CD4-positive, alpha-beta T cell treated with Interleukin-6 at 100 ng/mL for 8 hours (primary cell): ENCODE data around the gene TMPRSS3.

Source experiments
- DNase-seq: peaks from one replicate; pipeline ENCODE4 v3.0.0-alpha.2; 2020; ENCODE audit warnings: mixed read lengths, low spot score

Gene TMPRSS3

DNA sequence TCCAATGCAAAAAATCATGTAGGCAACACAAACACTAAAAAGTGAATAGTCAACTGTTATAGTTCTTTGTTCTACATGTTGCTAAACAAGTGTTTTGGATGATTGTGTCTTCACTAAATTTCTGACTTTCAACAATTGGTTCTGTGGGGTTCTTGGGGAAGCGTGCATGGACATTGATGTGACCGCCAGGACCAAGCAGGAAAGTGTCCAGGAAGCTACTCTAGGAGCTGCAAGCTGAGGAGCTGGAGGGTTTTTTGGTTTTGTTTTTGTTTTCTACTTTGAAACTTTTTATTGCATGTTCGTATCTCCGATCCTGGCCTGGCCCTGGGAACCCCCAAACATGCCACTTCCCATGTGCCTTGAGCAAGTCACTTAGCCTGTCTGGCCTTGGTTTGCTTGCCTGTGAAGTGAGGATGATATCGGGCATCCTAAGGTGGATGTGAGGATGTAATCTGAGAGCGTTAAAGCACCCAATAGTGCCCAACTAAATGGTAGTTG, 8.0 kb downstream of the TMPRSS3 start:
- DNase-seq: no peak

DNA sequence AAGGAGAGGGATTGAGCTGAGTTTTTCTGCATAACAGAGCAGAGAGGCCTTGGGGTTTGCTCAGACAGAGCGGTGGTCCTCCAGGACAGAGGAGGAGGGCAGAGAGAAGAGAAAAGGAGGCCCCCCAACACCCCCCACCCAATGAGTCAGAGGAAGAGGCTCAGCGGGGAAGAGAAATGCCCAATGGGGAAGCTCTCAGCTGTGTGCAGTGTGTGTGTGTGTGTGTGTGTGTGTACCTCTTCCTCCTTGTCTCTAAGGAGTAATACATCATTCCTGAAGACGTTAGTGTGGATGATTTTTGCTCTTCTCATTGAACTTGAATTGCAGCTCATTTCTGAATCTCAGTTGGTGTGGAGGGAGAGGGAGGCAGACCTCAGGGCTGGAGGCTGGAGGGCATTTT, 8.7 kb downstream of the TMPRSS3 start:
- DNase-seq: no peak

- DNase-seq: no peak
Measured at GRCh38 chr21:42386034-42386591, 9.7 kb downstream of the TMPRSS3 start.

DNA sequence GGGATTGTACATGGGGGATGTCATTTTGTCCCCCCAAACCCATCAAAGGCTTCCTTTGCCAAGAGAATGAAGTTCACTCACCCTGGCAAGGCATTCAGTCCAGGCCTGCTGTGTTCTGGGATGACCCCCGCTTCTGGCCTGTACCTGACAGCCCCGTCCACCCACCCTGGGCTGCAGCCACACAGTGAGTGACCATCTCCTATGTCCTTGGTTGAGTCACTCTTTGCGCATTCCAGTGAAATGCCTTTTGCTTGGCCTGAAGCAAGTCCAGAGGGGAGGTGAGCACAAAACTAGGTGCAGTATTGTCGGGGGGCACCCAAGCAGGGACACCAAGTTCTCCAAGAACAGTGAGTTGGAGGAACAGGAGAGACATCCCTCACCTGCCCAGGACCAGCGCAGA, 10.2 kb downstream of the TMPRSS3 start:
- no peak for DNase-seq

DNA sequence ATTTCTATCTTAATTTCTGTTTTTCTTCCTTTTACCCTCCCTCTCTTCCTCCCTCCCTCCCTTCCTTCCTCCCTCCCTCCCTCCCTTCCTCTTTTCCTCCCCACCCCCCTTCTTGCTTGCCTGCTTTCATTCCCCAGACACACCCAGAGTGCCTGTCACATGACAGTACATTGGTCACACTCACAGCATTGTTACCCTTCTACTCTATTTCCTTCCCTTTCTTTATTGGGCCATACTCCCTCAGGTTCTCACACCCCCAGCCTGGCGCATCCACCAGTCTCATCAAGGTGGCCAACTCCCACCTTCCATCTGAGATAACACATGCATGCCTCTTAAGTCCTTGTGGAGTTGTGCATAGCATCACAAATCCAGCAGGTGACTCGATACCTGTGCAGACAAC, 10.9 kb downstream of the TMPRSS3 start:
- no peak for DNase-seq

- DNase-seq: no peak
Measured at GRCh38 chr21:42384156-42384945, 11.5 kb downstream of the TMPRSS3 start.

- DNase-seq: no peak
Measured at GRCh38 chr21:42383331-42383730, 12.5 kb downstream of the TMPRSS3 start.

GRCh38 chr21:42382915-42383314, 12.9 kb downstream of the TMPRSS3 start:
- DNase-seq: no peak

DNA sequence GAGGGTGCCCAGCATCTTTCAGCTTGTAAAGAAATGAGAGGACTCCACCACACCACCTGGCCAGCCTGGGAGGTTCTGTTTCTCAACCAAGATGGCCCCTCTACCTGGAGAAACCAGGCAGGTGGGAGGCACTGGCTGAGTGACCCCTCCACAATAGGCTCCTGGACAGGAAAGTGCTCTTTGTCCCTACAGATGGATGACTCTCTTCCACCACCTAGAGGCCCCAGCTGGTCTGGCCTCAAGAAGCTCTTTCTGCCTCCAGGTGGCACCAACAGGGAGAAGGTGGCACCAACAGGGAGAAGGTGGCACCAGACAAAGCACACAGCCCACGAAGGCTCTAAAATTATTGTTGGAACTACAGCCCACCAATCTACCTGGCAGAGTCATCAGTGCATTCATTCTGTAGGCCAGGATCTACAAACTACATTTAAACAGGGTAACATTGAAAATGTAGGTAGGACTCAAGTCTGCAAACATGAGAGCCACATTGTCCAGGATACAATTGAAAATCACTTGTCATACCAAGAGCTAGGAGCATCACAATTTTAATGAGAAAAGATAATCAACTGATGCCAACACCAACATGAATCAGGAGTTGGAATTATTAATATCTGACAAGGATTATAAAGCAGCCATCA, 14.4 kb downstream of the TMPRSS3 start:
- DNase-seq: peak; percentile 43

- no peak for DNase-seq
Measured at GRCh38 chr21:42379426-42380215, 16.2 kb downstream of the TMPRSS3 start.

- DNase-seq: no peak
Measured at GRCh38 chr21:42378418-42378817, 17.4 kb downstream of the TMPRSS3 start.

DNA sequence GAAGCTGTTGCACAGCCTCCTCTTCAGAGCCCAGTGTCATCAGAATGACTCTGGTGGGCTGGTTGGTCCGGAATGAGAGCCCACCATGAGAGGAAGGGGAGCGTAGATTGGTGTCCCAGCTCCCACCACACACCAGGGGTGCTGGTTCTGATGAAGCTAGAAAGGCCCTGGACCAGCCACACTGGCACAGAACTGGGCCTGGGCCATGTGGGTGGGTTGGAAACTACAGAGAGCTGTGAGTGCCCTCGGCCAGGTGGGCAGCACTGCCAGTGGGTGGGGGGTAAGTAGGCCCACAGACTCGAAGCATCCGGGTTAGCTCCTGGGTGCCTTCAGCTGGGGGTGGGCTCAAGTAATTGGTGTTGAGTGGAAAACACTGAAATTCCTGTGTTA, 17.9 kb downstream of the TMPRSS3 start:
- DNase-seq: no peak

DNA sequence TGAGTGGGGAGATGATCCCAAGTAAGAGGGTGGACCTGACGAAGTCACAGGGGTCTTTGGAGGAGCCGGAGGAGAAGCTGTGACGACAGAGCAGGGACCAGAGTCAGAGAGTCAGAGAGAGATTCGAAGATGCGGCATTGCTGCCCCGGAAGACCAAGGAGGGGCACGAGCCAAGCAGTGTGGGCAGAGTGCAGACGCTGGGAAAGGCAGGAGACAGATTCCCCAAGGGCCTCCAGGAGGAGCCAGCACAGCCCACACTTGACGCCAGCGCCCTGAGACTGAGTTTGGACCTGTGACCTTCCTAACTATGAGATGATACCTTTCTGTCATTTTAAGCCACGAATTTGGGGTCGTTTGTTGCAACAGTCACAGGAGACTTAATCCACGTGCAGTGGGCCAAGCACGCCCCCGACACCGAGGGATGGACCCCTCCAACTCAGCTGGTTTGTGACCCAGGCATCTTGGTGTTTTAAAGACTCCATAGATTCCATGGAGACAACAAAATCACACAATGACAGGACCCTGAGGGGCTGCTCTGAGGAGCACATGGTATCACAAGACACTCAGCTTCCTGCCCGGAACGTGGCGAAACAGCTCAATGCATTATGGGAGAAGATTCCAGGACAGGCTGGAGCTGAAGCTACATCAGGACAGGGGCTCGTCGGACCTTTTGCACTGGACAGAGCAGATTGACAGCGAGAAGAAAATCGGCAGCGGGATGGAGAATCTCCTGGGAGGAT, 18.5 kb downstream of the TMPRSS3 start:
- DNase-seq: no peak

- DNase-seq: peak; percentile 57
Measured at GRCh38 chr21:42376338-42376982, 19.4 kb downstream of the TMPRSS3 start.

DNA sequence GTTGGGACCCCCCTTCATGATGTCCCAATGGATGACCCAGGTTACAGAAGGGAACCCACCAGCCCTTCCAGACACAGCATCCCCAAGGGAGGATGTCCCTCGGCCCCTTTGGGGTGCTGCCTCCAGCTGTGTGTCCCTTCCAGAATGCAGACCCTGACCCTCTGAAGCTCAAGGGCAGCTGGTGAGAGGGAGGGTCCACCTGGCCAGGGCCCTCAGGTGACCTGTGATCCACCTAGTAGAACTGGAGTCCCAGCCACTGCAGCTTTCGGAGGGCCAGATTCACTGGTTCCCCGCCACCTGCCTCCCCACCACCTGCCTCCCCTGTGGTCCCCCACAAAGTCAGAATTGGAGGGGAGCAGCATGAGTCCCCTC, 19.9 kb downstream of the TMPRSS3 start:
- DNase-seq: no peak

- DNase-seq: no peak
Measured at GRCh38 chr21:42375506-42375905, 20.3 kb downstream of the TMPRSS3 start.

GRCh38 chr21:42374864-42375499, 20.9 kb downstream of the TMPRSS3 start:
- DNase-seq: no peak

DNA sequence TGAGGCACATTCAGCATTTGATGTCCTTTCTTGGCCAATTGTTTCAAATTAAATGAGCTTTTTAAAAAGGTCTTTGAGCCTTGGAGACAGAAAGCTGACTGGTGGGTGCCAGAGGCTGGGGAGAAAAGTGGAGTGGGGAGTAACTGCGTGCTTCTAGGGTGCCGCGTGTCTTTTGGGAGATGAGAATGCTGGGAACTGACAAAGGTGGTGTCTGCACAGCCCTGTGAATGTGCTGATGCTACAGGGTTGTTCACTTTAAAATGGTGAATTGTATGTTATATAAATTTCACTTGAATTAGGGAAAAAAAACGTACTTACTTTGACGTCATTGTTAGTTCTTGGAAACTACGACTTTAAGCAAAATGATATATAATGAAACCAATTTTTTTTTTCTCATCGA, 21.4 kb downstream of the TMPRSS3 start:
- no peak for DNase-seq

DNA sequence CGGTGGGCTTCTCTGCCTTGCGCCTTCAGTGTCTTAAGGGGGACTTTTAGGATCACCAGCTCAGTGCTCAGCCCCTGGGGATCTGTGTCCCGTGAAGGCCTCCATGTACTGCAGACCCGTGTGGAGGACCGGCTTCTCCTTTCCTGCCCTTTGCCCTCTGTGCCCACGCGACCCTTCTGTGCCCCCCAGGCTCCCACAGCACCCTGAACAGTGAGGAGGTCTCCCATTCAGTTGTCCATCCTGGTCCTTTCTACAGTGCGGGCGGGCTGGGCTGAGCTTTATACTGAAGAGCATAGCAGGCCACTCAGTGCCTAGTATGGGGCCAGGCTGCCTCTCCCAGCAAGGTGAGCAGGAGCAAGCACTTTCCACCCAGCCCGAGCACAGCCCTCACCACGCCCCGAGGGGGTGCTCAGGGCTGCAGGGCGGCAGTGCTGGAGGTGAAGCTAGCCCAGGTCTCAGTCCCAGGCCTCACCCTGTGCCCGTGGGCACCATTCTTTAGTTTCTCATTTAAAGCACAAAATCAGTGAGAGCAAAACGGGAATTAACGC, 21.9 kb downstream of the TMPRSS3 start:
- DNase-seq: no peak

GRCh38 chr21:42373196-42373907, 22.5 kb downstream of the TMPRSS3 start:
- DNase-seq: no peak
